H1 (cell line): ENCODE measurements around the gene PXT1. TPM values are rescaled to one million over a fixed set of nuclear protein-coding genes. Genes with fewer than 3 reads are reported as not detected.

Source experiments
- CTCF ChIA-PET: fragments of 300-600 bp; sonication (Branson Sonifier 250); formaldehyde crosslinking; loops from one replicate; lab custom pipeline; 2021; ENCODE audit not compliant: partially characterized antibody; lab: Charles Lee
- POLR2A ChIA-PET: fragments of 300-600 bp; sonication (Branson Sonifier 250); formaldehyde crosslinking; loops from one replicate; lab custom pipeline; 2021; ENCODE audit warnings: inconsistent platforms; ENCODE audit not compliant: partially characterized antibody; lab: Charles Lee
- DNase-seq, 2 experiments: peaks; one replicate each; pipeline versions ENCODE4 v3.0.0 to v3.0.0-alpha.2; 2010 to 2022; ENCODE audit warnings: low spot score in 2 of 2, low read depth in 1 of 2, mixed read lengths in 1 of 2
- FAIRE-seq: peaks from 2 replicates; lab custom pipeline; 2011; peaks lifted over from hg19 to GRCh38; lab: Jason Lieb, UNC
- H2AFZ ChIP-seq: 2 replicates; pipeline ENCODE4 v1.8.1; 2012; ENCODE audit warnings: low read length, inconsistent platforms
- H2AK5ac ChIP-seq: 2 replicates; pipeline ENCODE4 v1.6.1; 2013; ENCODE audit warnings: low read depth, low read length
- H2BK120ac ChIP-seq: replicated peaks from 2 replicates; pipeline ENCODE3; 2013; ENCODE audit warnings: low read depth, low read length, inconsistent platforms
- H2BK12ac ChIP-seq: 2 replicates; pipeline ENCODE4 v1.6.1; 2013; ENCODE audit warnings: low read depth, low read length
- H2BK15ac ChIP-seq: 2 replicates; pipeline ENCODE4 v1.6.1; 2013; ENCODE audit warnings: low read length
- H2BK20ac ChIP-seq: 2 replicates; pipeline ENCODE4 v1.6.1; 2013; ENCODE audit warnings: low read length
- H2BK5ac ChIP-seq: 2 replicates; pipeline ENCODE4 v1.6.1; 2013; ENCODE audit warnings: low read depth, low read length
- H3K14ac ChIP-seq: 2 replicates; pipeline ENCODE4 v1.6.1; 2013; ENCODE audit warnings: inconsistent platforms; ENCODE audit not compliant: insufficient read length
- H3K18ac ChIP-seq: 2 replicates; pipeline ENCODE4 v1.6.1; 2013; ENCODE audit warnings: low read length; ENCODE audit errors: extremely low read depth
- H3K23ac ChIP-seq: 2 replicates; pipeline ENCODE4 v1.6.1; 2013; ENCODE audit warnings: inconsistent platforms; ENCODE audit not compliant: insufficient read length
- H3K23me2 ChIP-seq: 2 replicates; pipeline ENCODE4 v1.6.1; 2013; ENCODE audit warnings: low read depth, low read length
- H3K27ac ChIP-seq: 2 replicates; pipeline ENCODE4 v1.6.1; 2011; ENCODE audit warnings: low read depth, low read length, inconsistent platforms
- H3K27me3 ChIP-seq, 4 experiments: replicated peaks in 1 of 4; 1 replicate in 1 of 4; 2 replicates in 3 of 4; pipeline versions ENCODE4 v1.6.1 to v1.8.1; 2011 to 2013; ENCODE audit warnings: low read length in 3 of 4, mild to moderate bottlenecking in 3 of 4, inconsistent platforms in 2 of 4, mixed read lengths in 2 of 4, moderate library complexity in 1 of 4; ENCODE audit not compliant: control insufficient read depth in 3 of 4, insufficient read depth in 3 of 4; ENCODE audit errors: extremely low read depth in 1 of 4
- H3K36me3 ChIP-seq, 4 experiments: 2 replicates each; pipeline versions ENCODE4 v1.6.1 to v1.8.1; 2011 to 2013; ENCODE audit warnings: mild to moderate bottlenecking in 4 of 4, low read length in 3 of 4, moderate library complexity in 2 of 4, control low read depth in 1 of 4, inconsistent platforms in 1 of 4; ENCODE audit not compliant: insufficient read depth in 4 of 4, control insufficient read depth in 2 of 4
- H3K4ac ChIP-seq: replicated peaks from 2 replicates; pipeline ENCODE3; 2013; ENCODE audit warnings: low read length, low read depth, mixed read lengths, inconsistent platforms; ENCODE audit not compliant: insufficient read length
- H3K4me1 ChIP-seq, 4 experiments: replicated peaks in 1 of 4; 1 replicate in 1 of 4; 2 replicates in 3 of 4; pipeline versions ENCODE4 v1.6.1 to v1.8.1; 2011 to 2013; ENCODE audit warnings: low read length in 3 of 4, inconsistent platforms in 2 of 4, mixed read lengths in 1 of 4; ENCODE audit not compliant: insufficient read depth in 4 of 4, control insufficient read depth in 3 of 4
- H3K4me2 ChIP-seq, 2 experiments: 2 replicates each; pipeline versions ENCODE4 v1.6.1 to v1.8.1; 2011 to 2013; ENCODE audit warnings: low read depth in 2 of 2, low read length in 2 of 2, control low read depth in 1 of 2, inconsistent platforms in 1 of 2, mild to moderate bottlenecking in 1 of 2; ENCODE audit not compliant: insufficient read depth in 1 of 2
- H3K4me3 ChIP-seq, 4 experiments: fragments of 200-600, 300-600 bp in 1 of 4; sonication (generic), shearing (Covaris generic), sonication (Bioruptor Twin) in 1 of 4; 2 replicates each; pipeline versions ENCODE4 v1.5.1 to v1.8.1; 2011 to 2016; ENCODE audit warnings: low read length in 4 of 4, low read depth in 3 of 4, control low read depth in 2 of 4, inconsistent platforms in 2 of 4, mild to moderate bottlenecking in 2 of 4, mixed read lengths in 1 of 4, moderate library complexity in 1 of 4; ENCODE audit not compliant: insufficient read depth in 2 of 4; ENCODE audit errors: extremely low read depth in 1 of 4
- H3K56ac ChIP-seq: replicated peaks from 2 replicates; pipeline ENCODE3; 2013; ENCODE audit warnings: low read depth, mild to moderate bottlenecking, mixed read lengths, low read length, inconsistent platforms; ENCODE audit not compliant: insufficient read length
- H3K79me1 ChIP-seq: 2 replicates; pipeline ENCODE4 v1.6.1; 2013; ENCODE audit warnings: low read depth, low read length, control low read depth
- H3K79me2 ChIP-seq, 2 experiments: 2 replicates each; pipeline versions ENCODE4 v1.6.1 to v1.8.1; 2012 to 2013; ENCODE audit warnings: low read length in 2 of 2, mild to moderate bottlenecking in 2 of 2, inconsistent platforms in 1 of 2; ENCODE audit not compliant: insufficient read depth in 2 of 2, control insufficient read depth in 1 of 2
- H3K9ac ChIP-seq, 4 experiments: replicated peaks in 1 of 4; 1 replicate in 1 of 4; 2 replicates in 3 of 4; pipeline versions ENCODE4 v1.6.1 to v1.8.1; 2011 to 2013; ENCODE audit warnings: low read depth in 3 of 4, low read length in 3 of 4, control low read depth in 2 of 4, mild to moderate bottlenecking in 2 of 4, moderate library complexity in 2 of 4, inconsistent platforms in 1 of 4; ENCODE audit errors: extremely low read depth in 1 of 4
- H3K9me3 ChIP-seq, 2 experiments: 2 replicates each; pipeline versions ENCODE4 v1.6.1 to v1.8.1; 2012 to 2013; ENCODE audit warnings: mild to moderate bottlenecking in 2 of 2, moderate library complexity in 2 of 2, control low read depth in 1 of 2, inconsistent platforms in 1 of 2, low read depth in 1 of 2, low read length in 1 of 2, mixed read lengths in 1 of 2; ENCODE audit not compliant: insufficient read depth in 2 of 2
- H4K20me1 ChIP-seq, 2 experiments: replicated peaks in 1 of 2; 2 replicates each; pipeline versions ENCODE3 to v1.8.1; 2011 to 2013; ENCODE audit warnings: inconsistent platforms in 2 of 2, low read length in 2 of 2, mild to moderate bottlenecking in 1 of 2; ENCODE audit not compliant: insufficient read depth in 2 of 2, control insufficient read depth in 1 of 2
- H4K5ac ChIP-seq: 2 replicates; pipeline ENCODE4 v1.6.1; 2013; ENCODE audit warnings: low read length, low read depth, mixed read lengths, inconsistent platforms; ENCODE audit not compliant: insufficient read length
- H4K8ac ChIP-seq: 2 replicates; pipeline ENCODE4 v1.8.0; 2013; ENCODE audit warnings: mild to moderate bottlenecking, moderate library complexity, low read length, inconsistent platforms; ENCODE audit not compliant: insufficient read depth; ENCODE audit errors: extremely low read depth
- H4K91ac ChIP-seq: replicated peaks from 2 replicates; pipeline ENCODE3; 2013; ENCODE audit warnings: low read length, mixed read lengths, inconsistent platforms; ENCODE audit not compliant: insufficient read length
- BCL11A ChIP-seq, 2 experiments: IDR thresholded peaks; one replicate each; pipeline ENCODE4 v1.6.1; 2011; ENCODE audit warnings: low read depth in 2 of 2, low read length in 2 of 2, mild to moderate bottlenecking in 2 of 2
- CBX5 ChIP-seq: fragments of 300-800, 300-1000 bp; sonication (generic); IDR thresholded peaks from 2 replicates; pipeline ENCODE4 v1.7.1; 2016; ENCODE audit warnings: antibody characterized with exemption, low read length, low read depth
- CEBPB ChIP-seq: IDR thresholded peaks from 2 replicates; pipeline ENCODE4 v1.6.1; 2012; ENCODE audit warnings: low read depth, low read length
- CREB1 ChIP-seq: IDR thresholded peaks from 2 replicates; pipeline ENCODE4 v1.6.1; 2012; ENCODE audit warnings: inconsistent platforms
- HDAC2 ChIP-seq, 2 experiments: fragments of 300-600 bp in 1 of 2; sonication (generic) in 1 of 2; IDR thresholded peaks; 2 replicates each; pipeline ENCODE4 v1.6.1; 2011 to 2012; ENCODE audit warnings: low read depth in 2 of 2, low read length in 2 of 2, mild to moderate bottlenecking in 2 of 2, moderate library complexity in 2 of 2, borderline replicate concordance in 1 of 2, inconsistent platforms in 1 of 2
- KDM1A ChIP-seq: fragments of 200-600, 300-600 bp; sonication (generic); IDR thresholded peaks from 2 replicates; pipeline ENCODE4 v1.7.1; 2016; ENCODE audit warnings: mild to moderate bottlenecking, low read length, borderline replicate concordance
- KDM4A ChIP-seq: IDR thresholded peaks from one replicate; pipeline ENCODE4 v1.7.1; 2012; ENCODE audit warnings: low read depth, mild to moderate bottlenecking, moderate library complexity, low read length, inconsistent platforms; ENCODE audit not compliant: severe bottlenecking
- NANOG ChIP-seq: IDR thresholded peaks from 2 replicates; pipeline ENCODE4 v1.6.1; 2011; ENCODE audit warnings: low read length, low read depth, mild to moderate bottlenecking, inconsistent platforms; ENCODE audit not compliant: insufficient read depth, poor library complexity, severe bottlenecking
- NRF1 ChIP-seq: IDR thresholded peaks from 2 replicates; pipeline ENCODE4 v1.6.1; 2011; ENCODE audit warnings: mild to moderate bottlenecking, low read depth, low read length, improper control_type of control experiment
- POLR2A ChIP-seq, 2 experiments: IDR thresholded peaks; 1 replicate in 1 of 2; 2 replicates in 1 of 2; pipeline ENCODE4 v1.6.1; 2011; ENCODE audit warnings: low read depth in 2 of 2, low read length in 2 of 2, mild to moderate bottlenecking in 2 of 2; ENCODE audit errors: control extremely low read depth in 1 of 2
- WGBS, 2 experiments: shearing (Covaris generic) in 1 of 2; methylation state at CpG; one replicate each; pipeline versions ENCODE4 v1.1.6 to v1.1.7; 2013 to 2015; ENCODE audit warnings: low lambda C conversion rate in 2 of 2, mixed read lengths in 2 of 2, inconsistent platforms in 1 of 2, low coverage in 1 of 2, missing lambda C conversion rate in 1 of 2; ENCODE audit not compliant: insufficient replicate concordance in 2 of 2, insufficient coverage in 1 of 2, insufficient read length in 1 of 2; ENCODE audit errors: extremely low coverage in 1 of 2, missing lambda C conversion rate in 1 of 2; 5-methylcytosine and 5-hydroxymethylcytosine counted together
- polyA plus RNA-seq, 7 experiments: library from polyadenylated mRNA; depleted of rRNA in 3 of 7; stranded (reverse) in 5 of 7; unstranded in 2 of 7; fragments of >200 nt in 5 of 7; fragments of 200-250 nt in 2 of 7; gene quantifications; 1 replicate in 5 of 7; 2 replicates in 1 of 7; 4 replicates in 1 of 7; pipeline versions ENCODE4 v1.2.1 to v1.2.3, GENCODE V29; 2011 to 2013; ENCODE audit warnings: missing spikeins in 2 of 7, mixed read lengths in 2 of 7
- total RNA-seq: library from RNA; stranded (reverse); fragmentation: NEBNext Ultra II Directional; extraction: Animal tissue kit (Norgen Biotek cat#: 25700); gene quantifications from 2 replicates; pipeline ENCODE4 v1.2.1, GENCODE V29; 2021
- TF ChIP-seq, protein P1 (sequence below): IDR thresholded peaks from 2 replicates; pipeline ENCODE4 v1.6.1; 2012; ENCODE audit warnings: low read length, inconsistent platforms
- TF ChIP-seq, protein P2 (sequence below): IDR thresholded peaks from 2 replicates; pipeline ENCODE4 v1.6.1; 2012; ENCODE audit warnings: inconsistent platforms

The PXT1 gene
- total and polyA plus RNA-seq, 2 of the 8 experiments (the other 6 are each of a cell fraction or from before 2014, with no cell fraction given), result 0.06 TPM; not detected in 1

DNA sequence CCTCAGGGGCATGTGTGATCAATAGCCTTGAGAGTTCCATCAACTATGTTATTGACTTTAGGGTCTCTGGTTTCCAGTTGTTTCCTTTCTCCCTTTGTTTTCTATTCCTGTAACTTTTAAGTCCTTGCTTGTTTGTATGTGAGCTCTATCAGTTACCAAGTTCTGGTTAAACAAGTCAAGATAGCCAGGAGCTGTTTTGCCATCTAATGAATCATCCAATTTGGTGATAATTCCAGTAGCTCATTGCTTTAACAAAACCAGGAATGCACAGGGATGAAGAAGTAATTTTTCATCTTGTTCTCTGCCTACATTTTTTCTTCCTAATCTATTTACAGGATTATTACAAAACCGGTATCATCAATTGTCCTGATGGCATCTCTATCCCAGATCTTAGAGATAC lies 36.6 kb upstream of the PXT1 start:
- CTCF ChIA-PET, result no interaction called here
- no peak for TF ChIP-seq NRF1
- TF ChIP-seq, protein P1, sequence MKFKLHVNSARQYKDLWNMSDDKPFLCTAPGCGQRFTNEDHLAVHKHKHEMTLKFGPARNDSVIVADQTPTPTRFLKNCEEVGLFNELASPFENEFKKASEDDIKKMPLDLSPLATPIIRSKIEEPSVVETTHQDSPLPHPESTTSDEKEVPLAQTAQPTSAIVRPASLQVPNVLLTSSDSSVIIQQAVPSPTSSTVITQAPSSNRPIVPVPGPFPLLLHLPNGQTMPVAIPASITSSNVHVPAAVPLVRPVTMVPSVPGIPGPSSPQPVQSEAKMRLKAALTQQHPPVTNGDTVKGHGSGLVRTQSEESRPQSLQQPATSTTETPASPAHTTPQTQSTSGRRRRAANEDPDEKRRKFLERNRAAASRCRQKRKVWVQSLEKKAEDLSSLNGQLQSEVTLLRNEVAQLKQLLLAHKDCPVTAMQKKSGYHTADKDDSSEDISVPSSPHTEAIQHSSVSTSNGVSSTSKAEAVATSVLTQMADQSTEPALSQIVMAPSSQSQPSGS, result no peak
- TF ChIP-seq CREB1, result no peak
- TF ChIP-seq POLR2A (IDR thresholded peaks at IDR 0.05; ENCODE audit: control extremely low read depth in 1 of 2, low read depth in 2 of 2, low read length in 2 of 2), result no peak
- no peak for TF ChIP-seq KDM1A
- no peak for TF ChIP-seq HDAC2 (IDR thresholded peaks at IDR 0.05; ENCODE audit: borderline replicate concordance in 1 of 2, low read depth in 2 of 2, low read length in 2 of 2)
- no peak for TF ChIP-seq CEBPB
- no peak for TF ChIP-seq CBX5
- no peak for TF ChIP-seq KDM4A
- TF ChIP-seq NANOG, result no peak
- TF ChIP-seq, protein P2, sequence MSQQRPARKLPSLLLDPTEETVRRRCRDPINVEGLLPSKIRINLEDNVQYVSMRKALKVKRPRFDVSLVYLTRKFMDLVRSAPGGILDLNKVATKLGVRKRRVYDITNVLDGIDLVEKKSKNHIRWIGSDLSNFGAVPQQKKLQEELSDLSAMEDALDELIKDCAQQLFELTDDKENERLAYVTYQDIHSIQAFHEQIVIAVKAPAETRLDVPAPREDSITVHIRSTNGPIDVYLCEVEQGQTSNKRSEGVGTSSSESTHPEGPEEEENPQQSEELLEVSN, result no peak
- no peak for TF ChIP-seq BCL11A (IDR thresholded peaks at IDR 0.05; ENCODE audit: low read depth in 2 of 2, low read length in 2 of 2)

More for the DNA sequence above, 36.6 kb upstream of the PXT1 start:
- WGBS, 2 experiments, result 95% methylated on average over 1 of the region's 1 CpG; no CpG with 5 or more reads in 1 of the 2 experiments
- H2BK120ac ChIP-seq, result no peak overlapping the region
- no peak overlapping the region for H3K18ac ChIP-seq
- H4K91ac ChIP-seq, result no peak overlapping the region
- H3K4me1 ChIP-seq, result no peaks in the 10 kb centered on the region
- no peaks in the 10 kb centered on the region for H3K23me2 ChIP-seq
- H3K36me3 ChIP-seq, result peaks cover 3 to 19% (median 10%) of the 10 kb centered on the region in 4 experiments; a peak in 5 of 8 replicates
- H4K8ac ChIP-seq, result no peak overlapping the region
- no peak overlapping the region for H3K27ac ChIP-seq
- H3K4me2 ChIP-seq, result no peak overlapping the region
- no peak for DNase-seq
- no peak overlapping the region for H3K9ac ChIP-seq
- no peak overlapping the region for H2AFZ ChIP-seq
- H4K20me1 ChIP-seq, result no peaks in the 10 kb centered on the region
- H2BK12ac ChIP-seq, result no peak overlapping the region
- no peak for FAIRE-seq
- H3K9me3 ChIP-seq, result no peaks in the 10 kb centered on the region
- H3K79me1 ChIP-seq, result no peaks in the 10 kb centered on the region
- no peak overlapping the region for H2AK5ac ChIP-seq
- no peak overlapping the region for H4K5ac ChIP-seq
- H3K56ac ChIP-seq, result no peak overlapping the region
- no peak overlapping the region for H3K4ac ChIP-seq
- POLR2A ChIA-PET, result interaction anchor here (1.2 to 2.4 kb wide), 2 partner anchors 9 to 11 kb away, joined by 6 to 11 read pairs; no protein-coding TSS in a partner anchor
- no peak overlapping the region for H2BK5ac ChIP-seq
- H2BK20ac ChIP-seq, result no peak overlapping the region
- H3K14ac ChIP-seq, result no peak overlapping the region
- no peak overlapping the region for H3K23ac ChIP-seq
- no peaks in the 10 kb centered on the region for H3K27me3 ChIP-seq
- H3K79me2 ChIP-seq, result no peaks in the 10 kb centered on the region
- no peak overlapping the region for H2BK15ac ChIP-seq
- no peak overlapping the region for H3K4me3 ChIP-seq
